Thyroid gland (tissue), 4 donors: ENCODE measurements around the gene EPC1. TPM values are rescaled to one million over a fixed set of nuclear protein-coding genes. Genes with fewer than 3 reads are reported as not detected.

Experiments used
- DNase-seq, 2 donors: peaks; one replicate each; pipeline ENCODE4 v3.0.0-alpha.2; 2019
- H3K27ac ChIP-seq, 3 donors: fragments of 200-600 bp; sonication (generic); 1 replicate in 2 of 3; 2 replicates in 1 of 3; pipeline ENCODE4 v1.5.1; 2016 to 2019; ENCODE audit warnings: mild to moderate bottlenecking in 1 of 3, moderate library complexity in 1 of 3
- H3K27me3 ChIP-seq: fragments of 200-600 bp; sonication (generic); one replicate; pipeline ENCODE4 v1.5.1; 2019
- H3K36me3 ChIP-seq, 2 donors: fragments of 200-600 bp; sonication (generic); one replicate each; pipeline ENCODE4 v1.5.1; 2016 to 2019
- H3K4me1 ChIP-seq, 2 donors: fragments of 200-600 bp; sonication (generic); one replicate each; pipeline ENCODE4 v1.5.1; 2017 to 2019
- H3K4me3 ChIP-seq, 3 donors: fragments of 200-600 bp; sonication (generic); replicated peaks in 1 of 3; 1 replicate in 2 of 3; 2 replicates in 1 of 3; pipeline ENCODE4 v1.5.1; 2016; ENCODE audit warnings: mild to moderate bottlenecking in 1 of 3
- H3K9me3 ChIP-seq: fragments of 200-600 bp; sonication (generic); one replicate; pipeline ENCODE4 v1.5.1; 2017
- CTCF ChIP-seq, 6 experiments: fragments of 200-600 bp in 3 of 6; fragments of 450-650 bp in 3 of 6; sonication (generic) in 3 of 6; IDR thresholded peaks; one replicate each; pipeline ENCODE4 v1.5.1; 2016 to 2019; ENCODE audit warnings: antibody characterized with exemption in 6 of 6, mild to moderate bottlenecking in 2 of 6, inconsistent platforms in 1 of 6, moderate library complexity in 1 of 6
- POLR2A ChIP-seq, 2 donors: fragments of 450-650 bp; IDR thresholded peaks; one replicate each; pipeline ENCODE4 v1.6.1; 2017; ENCODE audit warnings: antibody characterized with exemption in 2 of 2, mild to moderate bottlenecking in 2 of 2, moderate library complexity in 1 of 2
- WGBS, 2 donors: methylation state at CpG; one replicate each; pipeline ENCODE4 v1.1.5; 2017; 5-methylcytosine and 5-hydroxymethylcytosine counted together
- intact Hi-C: fragments of 100-400 bp; cut with DNase I; formaldehyde crosslinking; loops from one replicate; pipeline ENCODE4 v1.15.1; 2023
- total RNA-seq, 4 donors: library from RNA; depleted of rRNA; stranded (reverse); fragments of >200 nt; gene quantifications; one replicate each; pipeline ENCODE4 v1.2.3, GENCODE V29; 2016

The EPC1 gene
- total RNA-seq, 4 donors from 2014 or later: 60.0 to 83.4 (median 69.0) TPM

- WGBS, 2 donors: 15 to 19% methylated on average over 10 of the region's 10 CpGs
- peak in 1 of 2 donors; percentile 30 for TF ChIP-seq POLR2A (IDR thresholded peaks at IDR 0.05)
- no peak for TF ChIP-seq CTCF (IDR thresholded peaks at IDR 0.05)
- Histone ChIP-seq H3K4me1 (peaks cover 7 to 22% of the 10 kb centered on the region in 2 donors), H3K9me3 (no peaks in the 10 kb centered on the region), H3K27me3 (no peaks in the 10 kb centered on the region), H3K36me3 (no peaks in the 10 kb centered on the region), H3K27ac (peak overlapping the region; percentile 79 to 86 (median 84)), H3K4me3 (peak overlapping the region; percentile 3 to 76 (median 50))
- peak in 1 of 2 donors; percentile 14 for DNase-seq
- intact Hi-C loops: no loop called here
Measured at GRCh38 chr10:32379318-32379949, 32.5 kb upstream of the EPC1 start.

- TF ChIP-seq CTCF (IDR thresholded peaks at IDR 0.05) (no peak), POLR2A (IDR thresholded peaks at IDR 0.05) (peak in 1 of 2 donors; percentile 89)
- no peaks in the 10 kb centered on the region for H3K27me3 ChIP-seq
- H3K36me3 ChIP-seq: no peaks in the 10 kb centered on the region
- DNase-seq: peak; percentile 97
- H3K27ac ChIP-seq: peak overlapping the region; percentile 79 to 86 (median 84)
- intact Hi-C loops: no loop called here
- H3K4me3 ChIP-seq: peak overlapping the region; percentile 11 to 76 (median 50)
- 0 to 1% methylated on average over 19 of the region's 19 CpGs for WGBS, 2 donors
- H3K9me3 ChIP-seq: no peaks in the 10 kb centered on the region
- peaks cover 10 to 24% of the 10 kb centered on the region in 2 donors for H3K4me1 ChIP-seq
Measured at GRCh38 chr10:32378363-32379317, 31.7 kb upstream of the EPC1 start.

DNA sequence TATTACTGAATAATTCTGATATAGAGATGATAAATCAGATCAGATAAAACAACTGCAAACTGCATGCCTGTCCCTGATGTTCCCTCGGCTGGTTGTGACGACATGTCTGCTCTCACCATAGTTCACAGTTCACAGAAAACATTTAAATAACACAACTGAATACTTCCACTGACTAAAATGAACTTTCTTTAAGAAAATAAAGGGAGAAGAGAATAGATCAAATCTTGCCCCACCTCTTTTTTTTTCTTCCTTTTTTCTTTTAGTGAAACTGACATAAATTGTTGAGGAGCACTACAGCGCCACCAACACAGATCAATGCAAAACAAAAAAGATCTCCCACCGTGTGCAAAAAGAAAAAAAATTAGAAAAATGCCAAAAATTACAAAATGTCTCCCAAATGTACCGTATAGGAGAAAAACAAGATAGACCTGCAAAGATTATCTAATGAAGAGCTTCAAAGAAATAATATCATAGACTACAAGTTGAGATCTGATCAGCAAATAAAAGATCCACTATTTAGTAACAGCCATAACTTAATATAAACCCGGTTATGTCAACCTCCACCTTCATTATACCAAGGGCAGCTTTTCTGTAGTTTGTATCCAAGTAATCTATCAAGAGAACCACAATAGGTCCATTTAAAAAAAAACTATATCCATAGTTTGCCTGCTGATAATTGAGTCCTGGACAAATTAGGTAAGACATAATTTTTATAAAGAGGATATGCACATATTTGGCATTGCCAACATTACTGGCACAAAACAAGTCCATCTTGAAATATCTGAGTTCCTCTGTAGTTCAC, 30.7 kb upstream of the EPC1 start:
- Histone ChIP-seq H3K27me3 (no peaks in the 10 kb centered on the region), H3K36me3 (no peaks in the 10 kb centered on the region), H3K4me1 (peaks cover 10 to 24% of the 10 kb centered on the region in 2 donors), H3K4me3 (peak overlapping the region; percentile 4 to 76 (median 50)), H3K9me3 (no peaks in the 10 kb centered on the region), H3K27ac (peak overlapping the region; percentile 79 to 86 (median 84))
- intact Hi-C loops: no loop called here
- WGBS, 2 donors: 0 to 1% methylated on average over 6 of the region's 6 CpGs
- DNase-seq: peak; percentile 32 to 45
- TF ChIP-seq POLR2A (IDR thresholded peaks at IDR 0.05): no peak
- TF ChIP-seq CTCF (IDR thresholded peaks at IDR 0.05): peak in 3 of 6 experiments; percentile 8 to 33 (median 27)

DNA sequence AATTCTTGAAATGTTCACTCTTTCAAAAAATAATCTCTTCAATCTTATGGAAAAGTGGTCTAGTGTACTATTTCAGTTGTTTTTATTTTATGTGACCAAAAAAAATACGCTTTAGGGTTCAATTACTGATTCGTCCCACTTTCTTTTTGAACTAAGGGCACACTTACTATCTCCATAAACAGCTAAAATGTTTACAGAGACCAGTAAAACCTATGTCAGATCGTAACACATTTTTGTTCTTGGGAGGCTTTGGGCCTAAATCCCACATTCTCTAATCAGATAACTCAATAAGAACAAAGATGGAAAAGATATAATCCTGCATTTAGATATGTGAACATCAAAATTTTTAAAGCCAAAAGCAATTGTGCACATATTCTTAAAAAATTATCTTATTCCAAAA, 29.8 kb upstream of the EPC1 start:
- peak overlapping the region in 2 of 3 donors; percentile 50 to 76 for H3K4me3 ChIP-seq
- peak overlapping the region; percentile 24 to 79 (median 48) for H3K27ac ChIP-seq
- intact Hi-C loops: no loop called here
- no peaks in the 10 kb centered on the region for H3K36me3 ChIP-seq
- H3K9me3 ChIP-seq: no peaks in the 10 kb centered on the region
- 3 to 4% methylated on average over 3 of the region's 3 CpGs for WGBS, 2 donors
- DNase-seq: no peak
- peaks cover 10 to 24% of the 10 kb centered on the region in 2 donors for H3K4me1 ChIP-seq
- TF ChIP-seq POLR2A (IDR thresholded peaks at IDR 0.05) (no peak), CTCF (IDR thresholded peaks at IDR 0.05) (no peak)
- H3K27me3 ChIP-seq: no peaks in the 10 kb centered on the region
